ENCODE results near the gene MCHR1.

GRCh38 chr22:40728731-40729189 lies 49.5 kb downstream of the MCHR1 start:
- no peak for TF ChIP-seq CTCF (IDR thresholded peaks at IDR 0.05 in 4 of 5, conservative IDR thresholded peaks at IDR 0.05 in 1 of 5)
- TF ChIP-seq POLR2A (IDR thresholded peaks at IDR 0.05), result no peak

Data from gastrocnemius medialis (tissue), 4 donors.